Small intestine (tissue), 7 donors: Measurements from ENCODE around the gene HES3. TPM values are rescaled to one million over a fixed set of nuclear protein-coding genes. Genes with fewer than 3 reads are reported as not detected.

Experiments
- DNase-seq, 2 donors: peaks; one replicate each; pipeline versions ENCODE4 v3.0.0 to v3.0.0-alpha.2; 2013
- FAIRE-seq: peaks from 2 replicates; lab custom pipeline; 2012; peaks lifted over from hg19 to GRCh38; lab: Jason Lieb, UNC
- H3K27ac ChIP-seq, 3 donors: one replicate each; pipeline ENCODE4 v1.5.1; 2013; ENCODE audit warnings: low read length in 2 of 3, mild to moderate bottlenecking in 2 of 3, control low read depth in 1 of 3, inconsistent platforms in 1 of 3, low read depth in 1 of 3, moderate library complexity in 1 of 3
- H3K27me3 ChIP-seq, 3 donors: one replicate each; pipeline ENCODE4 v1.6.1; 2013; ENCODE audit warnings: low read length in 3 of 3, inconsistent platforms in 1 of 3; ENCODE audit not compliant: control insufficient read depth in 3 of 3, insufficient read depth in 3 of 3
- H3K36me3 ChIP-seq, 3 donors: one replicate each; pipeline ENCODE4 v1.6.1; 2013; ENCODE audit warnings: low read length in 3 of 3, inconsistent platforms in 1 of 3, low read depth in 1 of 3, mild to moderate bottlenecking in 1 of 3, moderate library complexity in 1 of 3; ENCODE audit not compliant: control insufficient read depth in 3 of 3, insufficient read depth in 2 of 3
- H3K4me1 ChIP-seq, 3 donors: one replicate each; pipeline ENCODE4 v1.6.1; 2013; ENCODE audit warnings: low read length in 2 of 3, inconsistent platforms in 1 of 3, low read depth in 1 of 3, mild to moderate bottlenecking in 1 of 3, moderate library complexity in 1 of 3; ENCODE audit not compliant: control insufficient read depth in 3 of 3, insufficient read depth in 2 of 3
- H3K4me3 ChIP-seq, 3 donors: one replicate each; pipeline ENCODE4 v1.5.1; 2013; ENCODE audit warnings: low read length in 3 of 3, control low read depth in 1 of 3, inconsistent platforms in 1 of 3, low read depth in 1 of 3, mild to moderate bottlenecking in 1 of 3, moderate library complexity in 1 of 3
- H3K9me3 ChIP-seq, 2 donors: one replicate each; pipeline ENCODE4 v1.6.1; 2013; ENCODE audit warnings: low read depth in 1 of 2, low read length in 1 of 2; ENCODE audit not compliant: control insufficient read depth in 2 of 2, insufficient read depth in 1 of 2
- WGBS, 3 donors: extraction: QIAGEN DNeasy Blood & Tissue Kit; methylation state at CpG; one replicate each; pipeline ENCODE4 v1.1.7; 2013; 5-methylcytosine and 5-hydroxymethylcytosine counted together
- polyA plus RNA-seq, 4 donors: library from polyadenylated mRNA; stranded (reverse) in 3 of 4; unstranded in 1 of 4; fragments of 200-250 nt in 3 of 4; fragments of 120-200 nt in 1 of 4; gene quantifications; one replicate each; pipeline versions ENCODE4 v1.2.1 to v1.2.3, GENCODE V29; 2013
- donor health status: healthy with polysubstance abuse.
- donor health status: control.
- donor health status: control.
- donor health status: Bipolar disorder and iron deficiency.
- donor health status: healthy.

HES3 gene
- polyA plus RNA-seq, 4 donors = not detected

- H3K27ac ChIP-seq = peak overlapping the region in 2 of 3 donors; percentile 72 to 84
- DNase-seq = no peak
- H3K36me3 ChIP-seq = peaks cover 0 to 26% (median 0%) of the 10 kb centered on the region in 3 donors
- no peak for FAIRE-seq
- H3K4me1 ChIP-seq = peaks cover 0 to 20% (median 2%) of the 10 kb centered on the region in 3 donors
- peak overlapping the region; percentile 56 to 66 (median 63) for H3K4me3 ChIP-seq
- H3K9me3 ChIP-seq = no peaks in the 10 kb centered on the region
- WGBS, 3 donors = 26 to 52% (median 42%) methylated on average over 22 to 25 of the region's 25 CpGs
- H3K27me3 ChIP-seq = no peaks in the 10 kb centered on the region
These were observed 37.5 kb upstream of the HES3 start for GRCh38 chr1:6206520-6206855.

GRCh38 chr1:6207075-6207885, 36.7 kb upstream of the HES3 start:
- no peak for FAIRE-seq
- no peak overlapping the region for H3K27ac ChIP-seq
- H3K27me3 ChIP-seq = no peaks in the 10 kb centered on the region
- WGBS, 3 donors = 84 to 93% (median 90%) methylated on average over 18 to 19 of the region's 19 CpGs
- H3K36me3 ChIP-seq = peaks cover 0 to 34% (median 0%) of the 10 kb centered on the region in 3 donors
- peak overlapping the region in 1 of 3 donors; percentile 63 for H3K4me3 ChIP-seq
- DNase-seq = no peak
- H3K4me1 ChIP-seq = peaks cover 0 to 20% (median 2%) of the 10 kb centered on the region in 3 donors
- H3K9me3 ChIP-seq = no peaks in the 10 kb centered on the region

- H3K4me3 ChIP-seq = no peak overlapping the region
- H3K4me1 ChIP-seq = peaks cover 0 to 20% (median 2%) of the 10 kb centered on the region in 3 donors
- peaks cover 0 to 40% (median 0%) of the 10 kb centered on the region in 3 donors for H3K36me3 ChIP-seq
- FAIRE-seq (no peak), DNase-seq (no peak)
- H3K27me3 ChIP-seq = no peaks in the 10 kb centered on the region
- no peak overlapping the region for H3K27ac ChIP-seq
- WGBS, 3 donors = 91 to 93% (median 92%) methylated on average over 10 of the region's 10 CpGs
- no peaks in the 10 kb centered on the region for H3K9me3 ChIP-seq
These were observed 36.1 kb upstream of the HES3 start for GRCh38 chr1:6207921-6208320.

- DNase-seq (peak; percentile 48 to 75), FAIRE-seq (no peak)
- no peaks in the 10 kb centered on the region for H3K27me3 ChIP-seq
- H3K9me3 ChIP-seq = no peaks in the 10 kb centered on the region
- WGBS, 3 donors = 3 to 6% (median 3%) methylated on average over 92 to 99 of the region's 99 CpGs
- H3K27ac ChIP-seq = no peak overlapping the region
- H3K4me3 ChIP-seq = peak overlapping the region in 2 of 3 donors; percentile 17 to 39
- H3K4me1 ChIP-seq = peaks cover 0 to 20% (median 2%) of the 10 kb centered on the region in 3 donors
- peaks cover 0 to 50% (median 0%) of the 10 kb centered on the region in 3 donors for H3K36me3 ChIP-seq
These were observed 35.0 kb upstream of the HES3 start for GRCh38 chr1:6208723-6209660.

GRCh38 chr1:6209661-6210580, 34.1 kb upstream of the HES3 start:
- peaks cover 0 to 50% (median 0%) of the 10 kb centered on the region in 3 donors for H3K36me3 ChIP-seq
- H3K27me3 ChIP-seq = no peaks in the 10 kb centered on the region
- WGBS, 3 donors = 83 to 85% (median 85%) methylated on average over 14 to 17 of the region's 17 CpGs
- no peak overlapping the region for H3K27ac ChIP-seq
- H3K4me1 ChIP-seq = peaks cover 0 to 15% (median 1%) of the 10 kb centered on the region in 3 donors
- no peak overlapping the region for H3K4me3 ChIP-seq
- FAIRE-seq (no peak), DNase-seq (no peak)
- H3K9me3 ChIP-seq = no peaks in the 10 kb centered on the region

- Histone ChIP-seq H3K27me3 (no peaks in the 10 kb centered on the region), H3K9me3 (no peaks in the 10 kb centered on the region), H3K4me1 (peaks cover 0 to 11% (median 0%) of the 10 kb centered on the region in 3 donors), H3K36me3 (peaks cover 0 to 54% (median 0%) of the 10 kb centered on the region in 3 donors), H3K27ac (no peak overlapping the region), H3K4me3 (no peak overlapping the region)
- WGBS, 3 donors = 94 to 96% (median 95%) methylated on average over 26 to 29 of the region's 29 CpGs
- FAIRE-seq (no peak), DNase-seq (no peak)
These were observed 33.2 kb upstream of the HES3 start for GRCh38 chr1:6210591-6211355.

GRCh38 chr1:6211731-6212130, 32.2 kb upstream of the HES3 start:
- FAIRE-seq = no peak
- H3K4me1 ChIP-seq = peaks cover 0 to 7% (median 0%) of the 10 kb centered on the region in 3 donors

More at GRCh38 chr1:6211731-6212130, 32.2 kb upstream of the HES3 start:
- peaks cover 0 to 61% (median 0%) of the 10 kb centered on the region in 3 donors for H3K36me3 ChIP-seq
- no peaks in the 10 kb centered on the region for H3K27me3 ChIP-seq
- DNase-seq = no peak
- no peak overlapping the region for H3K4me3 ChIP-seq
- no peak overlapping the region for H3K27ac ChIP-seq
- 89 to 93% (median 93%) methylated on average over 14 to 16 of the region's 16 CpGs for WGBS, 3 donors
- H3K9me3 ChIP-seq = no peaks in the 10 kb centered on the region
